ENCODE measurements around the gene NKX6-2.

NKX6-2 gene

DNA sequence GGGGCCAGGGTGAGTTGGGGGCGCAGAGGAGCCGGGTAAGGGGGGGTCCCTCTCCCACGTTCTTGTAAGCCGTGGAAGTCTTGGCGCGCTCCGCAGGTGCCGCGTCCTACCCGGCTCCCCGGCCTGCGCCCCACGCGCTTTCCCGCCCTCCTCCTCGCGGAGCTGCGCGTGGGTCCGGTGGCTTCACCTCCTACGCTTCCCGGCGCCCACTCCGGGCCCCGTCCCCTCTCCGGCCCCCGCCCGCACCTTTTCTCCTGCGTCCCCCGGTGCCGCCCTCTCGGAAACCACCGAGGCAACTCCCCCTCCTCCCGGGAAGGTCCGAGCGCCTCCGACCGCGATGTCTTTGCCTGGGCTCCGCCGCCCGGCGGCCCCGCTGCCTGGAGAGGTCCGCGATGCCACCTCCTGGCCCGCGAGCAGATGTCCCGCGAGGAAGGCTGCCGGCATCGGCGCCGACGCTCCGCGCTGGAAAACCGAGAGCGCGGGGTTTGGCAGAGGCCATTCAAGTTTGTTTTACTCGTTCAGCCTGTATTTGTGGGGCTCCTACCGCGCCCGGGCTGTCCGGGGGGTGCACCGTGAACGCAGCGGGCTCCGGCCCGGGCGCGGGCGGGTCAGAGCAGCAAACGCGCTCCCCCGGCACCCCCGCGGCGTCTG, 2.4 kb upstream of the NKX6-2 start (continued):
- TF ChIP-seq, protein P1, sequence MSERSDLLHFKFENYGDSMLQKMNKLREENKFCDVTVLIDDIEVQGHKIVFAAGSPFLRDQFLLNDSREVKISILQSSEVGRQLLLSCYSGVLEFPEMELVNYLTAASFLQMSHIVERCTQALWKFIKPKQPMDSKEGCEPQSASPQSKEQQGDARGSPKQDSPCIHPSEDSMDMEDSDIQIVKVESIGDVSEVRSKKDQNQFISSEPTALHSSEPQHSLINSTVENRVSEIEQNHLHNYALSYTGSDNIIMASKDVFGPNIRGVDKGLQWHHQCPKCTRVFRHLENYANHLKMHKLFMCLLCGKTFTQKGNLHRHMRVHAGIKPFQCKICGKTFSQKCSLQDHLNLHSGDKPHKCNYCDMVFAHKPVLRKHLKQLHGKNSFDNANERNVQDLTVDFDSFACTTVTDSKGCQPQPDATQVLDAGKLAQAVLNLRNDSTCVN (tag by site-specific recombination; optimal IDR thresholded peaks at IDR 0.05) = peak; percentile 55
- TF ChIP-seq ZNF629 (tag by site-specific recombination; IDR thresholded peaks at IDR 0.05) (no peak), ZNF561 (tag by site-specific recombination; IDR thresholded peaks at IDR 0.05; ENCODE audit: borderline replicate concordance) (no peak), ZNF366 (tag by site-specific recombination; conservative IDR thresholded peaks at IDR 0.05) (no peak), GLI2 (tag by site-specific recombination; IDR thresholded peaks at IDR 0.05; ENCODE audit: borderline replicate concordance, low read depth) (no peak)

DNA sequence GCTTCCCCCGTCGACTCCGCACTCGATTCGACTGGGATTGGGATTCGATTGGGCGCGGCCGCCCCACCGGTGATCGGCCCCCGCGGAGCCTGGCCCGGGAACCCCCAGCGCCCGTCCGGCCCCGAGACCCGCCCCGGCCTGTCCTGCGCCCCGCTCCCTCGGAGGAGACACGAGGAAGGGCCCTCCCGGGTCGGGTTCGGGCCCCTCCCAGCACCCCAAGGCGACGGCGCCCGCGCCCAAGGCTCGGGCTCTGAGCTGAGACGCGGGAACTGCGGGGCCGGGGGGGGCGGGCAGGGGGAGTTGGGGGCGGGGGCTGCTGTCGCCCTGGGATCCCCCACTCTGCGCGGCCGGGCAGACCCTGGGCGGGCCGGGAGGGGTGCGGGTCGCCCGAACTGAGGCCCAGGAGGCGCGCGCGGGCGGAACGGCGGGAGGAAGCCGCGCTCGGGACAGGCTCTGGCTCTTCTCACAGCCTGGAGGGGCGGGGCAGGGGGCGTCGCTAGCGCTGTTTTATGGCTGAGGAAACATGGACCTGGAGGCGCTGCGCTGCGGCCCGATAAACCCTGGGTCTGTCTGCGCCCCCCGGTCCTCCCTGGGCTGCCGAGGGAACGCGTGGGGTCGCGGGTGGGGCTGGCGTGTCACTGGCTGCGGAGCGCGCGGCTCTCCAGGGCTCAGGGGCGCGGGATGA, 1.7 kb upstream of the NKX6-2 start:
- Histone ChIP-seq H3K4me1 (ENCODE audit: control insufficient read depth, insufficient read depth, low read length) (peaks cover 3% of the 10 kb centered on the region), H3K9me3 (ENCODE audit: control insufficient read depth, insufficient read depth, low read depth, low read length) (no peaks in the 10 kb centered on the region), H3K27ac (ENCODE audit: extremely low read depth, low read depth, low read length) (no peak overlapping the region), H3K4me3 (ENCODE audit: low read depth, low read length) (no peak overlapping the region), H3K36me3 (ENCODE audit: control insufficient read depth in 2 of 2, insufficient read depth in 1 of 2, low read length in 2 of 2) (no peaks in the 10 kb centered on the region)
- ChIA-PET CTCF (interaction anchor here (0.7 kb wide), 1 partner anchor 19 kb away, joined by 3 read pairs; no protein-coding TSS in a partner anchor), POLR2A (no interaction called here)
- TF ChIP-seq, protein P2, sequence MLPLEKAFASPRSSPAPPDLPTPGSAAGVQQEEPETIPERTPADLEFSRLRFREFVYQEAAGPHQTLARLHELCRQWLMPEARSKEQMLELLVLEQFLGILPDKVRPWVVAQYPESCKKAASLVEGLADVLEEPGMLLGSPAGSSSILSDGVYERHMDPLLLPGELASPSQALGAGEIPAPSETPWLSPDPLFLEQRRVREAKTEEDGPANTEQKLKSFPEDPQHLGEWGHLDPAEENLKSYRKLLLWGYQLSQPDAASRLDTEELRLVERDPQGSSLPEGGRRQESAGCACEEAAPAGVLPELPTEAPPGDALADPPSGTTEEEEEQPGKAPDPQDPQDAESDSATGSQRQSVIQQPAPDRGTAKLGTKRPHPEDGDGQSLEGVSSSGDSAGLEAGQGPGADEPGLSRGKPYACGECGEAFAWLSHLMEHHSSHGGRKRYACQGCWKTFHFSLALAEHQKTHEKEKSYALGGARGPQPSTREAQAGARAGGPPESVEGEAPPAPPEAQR (tag by site-specific recombination; IDR thresholded peaks at IDR 0.05) = no peak
- TF ChIP-seq GLIS1 (tag by site-specific recombination; IDR thresholded peaks at IDR 0.05) (no peak; the same call in 1 of the 2 replicates), BCL11A (tag by site-specific recombination; IDR thresholded peaks at IDR 0.05; ENCODE audit: low read depth) (no peak), ZNF561 (tag by site-specific recombination; IDR thresholded peaks at IDR 0.05; ENCODE audit: borderline replicate concordance) (no peak), ZNF843 (tag by site-specific recombination; IDR thresholded peaks at IDR 0.05) (no peak), KLF1 (tag by site-specific recombination; IDR thresholded peaks at IDR 0.05) (peak; percentile 60; the same call in 1 of the 2 replicates), ZNF423 (tag by site-specific recombination; IDR thresholded peaks at IDR 0.05) (no peak), ZNF777 (tag by site-specific recombination; IDR thresholded peaks at IDR 0.05; ENCODE audit: borderline replicate concordance) (no peak), ZNF433 (tag by site-specific recombination; IDR thresholded peaks at IDR 0.05; ENCODE audit: low read depth) (no peak), ZNF211 (tag by site-specific recombination; IDR thresholded peaks at IDR 0.05; ENCODE audit: low read depth) (no peak), ZNF341 (tag by site-specific recombination; IDR thresholded peaks at IDR 0.05; ENCODE audit: low read depth) (peak; percentile 82), ZNF791 (tag by site-specific recombination; IDR thresholded peaks at IDR 0.05) (no peak), KLF7 (tag by site-specific recombination; IDR thresholded peaks at IDR 0.05; ENCODE audit: borderline replicate concordance) (0 out of 2 replicates have a peak, but pooled peaks have one; percentile 36), BCL11B (tag by site-specific recombination; IDR thresholded peaks at IDR 0.05; ENCODE audit: low read depth) (no peak), KLF8 (tag by site-specific recombination; IDR thresholded peaks at IDR 0.05) (peak; percentile 14; the same call in 1 of the 2 replicates)
- TF ChIP-seq, protein P3, sequence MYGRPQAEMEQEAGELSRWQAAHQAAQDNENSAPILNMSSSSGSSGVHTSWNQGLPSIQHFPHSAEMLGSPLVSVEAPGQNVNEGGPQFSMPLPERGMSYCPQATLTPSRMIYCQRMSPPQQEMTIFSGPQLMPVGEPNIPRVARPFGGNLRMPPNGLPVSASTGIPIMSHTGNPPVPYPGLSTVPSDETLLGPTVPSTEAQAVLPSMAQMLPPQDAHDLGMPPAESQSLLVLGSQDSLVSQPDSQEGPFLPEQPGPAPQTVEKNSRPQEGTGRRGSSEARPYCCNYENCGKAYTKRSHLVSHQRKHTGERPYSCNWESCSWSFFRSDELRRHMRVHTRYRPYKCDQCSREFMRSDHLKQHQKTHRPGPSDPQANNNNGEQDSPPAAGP (tag by site-specific recombination; IDR thresholded peaks at IDR 0.05) = 0 out of 2 replicates have a peak, but pooled peaks have one; percentile 29
- TF ChIP-seq, protein P4, sequence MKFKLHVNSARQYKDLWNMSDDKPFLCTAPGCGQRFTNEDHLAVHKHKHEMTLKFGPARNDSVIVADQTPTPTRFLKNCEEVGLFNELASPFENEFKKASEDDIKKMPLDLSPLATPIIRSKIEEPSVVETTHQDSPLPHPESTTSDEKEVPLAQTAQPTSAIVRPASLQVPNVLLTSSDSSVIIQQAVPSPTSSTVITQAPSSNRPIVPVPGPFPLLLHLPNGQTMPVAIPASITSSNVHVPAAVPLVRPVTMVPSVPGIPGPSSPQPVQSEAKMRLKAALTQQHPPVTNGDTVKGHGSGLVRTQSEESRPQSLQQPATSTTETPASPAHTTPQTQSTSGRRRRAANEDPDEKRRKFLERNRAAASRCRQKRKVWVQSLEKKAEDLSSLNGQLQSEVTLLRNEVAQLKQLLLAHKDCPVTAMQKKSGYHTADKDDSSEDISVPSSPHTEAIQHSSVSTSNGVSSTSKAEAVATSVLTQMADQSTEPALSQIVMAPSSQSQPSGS (tag by site-specific recombination; IDR thresholded peaks at IDR 0.05; ENCODE audit: low read depth) = no peak
- TF ChIP-seq, protein P5, sequence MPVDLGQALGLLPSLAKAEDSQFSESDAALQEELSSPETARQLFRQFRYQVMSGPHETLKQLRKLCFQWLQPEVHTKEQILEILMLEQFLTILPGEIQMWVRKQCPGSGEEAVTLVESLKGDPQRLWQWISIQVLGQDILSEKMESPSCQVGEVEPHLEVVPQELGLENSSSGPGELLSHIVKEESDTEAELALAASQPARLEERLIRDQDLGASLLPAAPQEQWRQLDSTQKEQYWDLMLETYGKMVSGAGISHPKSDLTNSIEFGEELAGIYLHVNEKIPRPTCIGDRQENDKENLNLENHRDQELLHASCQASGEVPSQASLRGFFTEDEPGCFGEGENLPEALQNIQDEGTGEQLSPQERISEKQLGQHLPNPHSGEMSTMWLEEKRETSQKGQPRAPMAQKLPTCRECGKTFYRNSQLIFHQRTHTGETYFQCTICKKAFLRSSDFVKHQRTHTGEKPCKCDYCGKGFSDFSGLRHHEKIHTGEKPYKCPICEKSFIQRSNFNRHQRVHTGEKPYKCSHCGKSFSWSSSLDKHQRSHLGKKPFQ (tag by site-specific recombination; IDR thresholded peaks at IDR 0.05) = no peak
- TF ChIP-seq, protein P6, sequence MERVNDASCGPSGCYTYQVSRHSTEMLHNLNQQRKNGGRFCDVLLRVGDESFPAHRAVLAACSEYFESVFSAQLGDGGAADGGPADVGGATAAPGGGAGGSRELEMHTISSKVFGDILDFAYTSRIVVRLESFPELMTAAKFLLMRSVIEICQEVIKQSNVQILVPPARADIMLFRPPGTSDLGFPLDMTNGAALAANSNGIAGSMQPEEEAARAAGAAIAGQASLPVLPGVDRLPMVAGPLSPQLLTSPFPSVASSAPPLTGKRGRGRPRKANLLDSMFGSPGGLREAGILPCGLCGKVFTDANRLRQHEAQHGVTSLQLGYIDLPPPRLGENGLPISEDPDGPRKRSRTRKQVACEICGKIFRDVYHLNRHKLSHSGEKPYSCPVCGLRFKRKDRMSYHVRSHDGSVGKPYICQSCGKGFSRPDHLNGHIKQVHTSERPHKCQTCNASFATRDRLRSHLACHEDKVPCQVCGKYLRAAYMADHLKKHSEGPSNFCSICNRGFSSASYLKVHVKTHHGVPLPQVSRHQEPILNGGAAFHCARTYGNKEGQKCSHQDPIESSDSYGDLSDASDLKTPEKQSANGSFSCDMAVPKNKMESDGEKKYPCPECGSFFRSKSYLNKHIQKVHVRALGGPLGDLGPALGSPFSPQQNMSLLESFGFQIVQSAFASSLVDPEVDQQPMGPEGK (tag by site-specific recombination; IDR thresholded peaks at IDR 0.05) = peak; percentile 80
- TF ChIP-seq, protein P7, sequence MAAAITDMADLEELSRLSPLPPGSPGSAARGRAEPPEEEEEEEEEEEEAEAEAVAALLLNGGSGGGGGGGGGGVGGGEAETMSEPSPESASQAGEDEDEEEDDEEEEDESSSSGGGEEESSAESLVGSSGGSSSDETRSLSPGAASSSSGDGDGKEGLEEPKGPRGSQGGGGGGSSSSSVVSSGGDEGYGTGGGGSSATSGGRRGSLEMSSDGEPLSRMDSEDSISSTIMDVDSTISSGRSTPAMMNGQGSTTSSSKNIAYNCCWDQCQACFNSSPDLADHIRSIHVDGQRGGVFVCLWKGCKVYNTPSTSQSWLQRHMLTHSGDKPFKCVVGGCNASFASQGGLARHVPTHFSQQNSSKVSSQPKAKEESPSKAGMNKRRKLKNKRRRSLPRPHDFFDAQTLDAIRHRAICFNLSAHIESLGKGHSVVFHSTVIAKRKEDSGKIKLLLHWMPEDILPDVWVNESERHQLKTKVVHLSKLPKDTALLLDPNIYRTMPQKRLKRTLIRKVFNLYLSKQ (tag by site-specific recombination; IDR thresholded peaks at IDR 0.05; ENCODE audit: borderline replicate concordance) = no peak

Measured in HEK293 (cell line).